Colonic mucosa (tissue), 4 donors: ENCODE measurements around the gene DAB1. TPM values are rescaled to one million over a fixed set of nuclear protein-coding genes. Genes with fewer than 3 reads are reported as not detected.

Experiments
- DNase-seq: peaks from one replicate; pipeline ENCODE4 v3.0.0-alpha.2; 2020
- H3K27ac ChIP-seq: fragments of 200-600 bp; one replicate; pipeline ENCODE4 v1.8.0; 2021
- H3K27me3 ChIP-seq: fragments of 200-600 bp; one replicate; pipeline ENCODE4 v1.8.0; 2021
- H3K36me3 ChIP-seq: fragments of 200-600 bp; one replicate; pipeline ENCODE4 v1.8.0; 2021
- H3K4me1 ChIP-seq: fragments of 200-600 bp; one replicate; pipeline ENCODE4 v1.8.0; 2021; ENCODE audit warnings: mild to moderate bottlenecking
- H3K4me3 ChIP-seq: fragments of 200-600 bp; one replicate; pipeline ENCODE4 v1.8.0; 2021
- H3K9ac ChIP-seq, 2 donors: one replicate each; pipeline ENCODE4 v1.7.0; 2013; ENCODE audit warnings: control low read depth in 2 of 2, low read depth in 2 of 2, low read length in 2 of 2
- H3K9me3 ChIP-seq: fragments of 200-600 bp; one replicate; pipeline ENCODE4 v1.8.0; 2021
- CTCF ChIP-seq: fragments of 200-600 bp; IDR thresholded peaks from one replicate; pipeline ENCODE4 v1.8.0; 2022; ENCODE audit warnings: antibody characterized with exemption, mild to moderate bottlenecking
- intact Hi-C: fragments of 100-400 bp; cut with DNase I; formaldehyde crosslinking; loops from one replicate; pipeline ENCODE4 v1.14.1; 2022
- total RNA-seq, 2 donors: library from RNA; stranded (reverse); fragmentation: NEBNext Ultra II Directional in 1 of 2; extraction: Animal tissue kit (Norgen Biotek cat#: 25700) in 1 of 2; gene quantifications; one replicate each; pipeline ENCODE4 v1.2.1, GENCODE V29; 2021
- donor health status: healthy.
- donor health status: DM: no; HTN: no; CAD: no.
- donor health status: DM: no; HTN: no; CAD: no.

Gene DAB1
- total RNA-seq, 2 donors from 2014 or later: 0.42 TPM; not detected in 1

- no peaks in the 10 kb centered on the region for H3K27me3 ChIP-seq
- intact Hi-C loops: no loop called here
- no peaks in the 10 kb centered on the region for H3K9me3 ChIP-seq
- H3K36me3 ChIP-seq: no peaks in the 10 kb centered on the region
- H3K4me3 ChIP-seq: no peak overlapping the region
- no peak for DNase-seq
- no peaks in the 10 kb centered on the region for H3K4me1 ChIP-seq
- H3K27ac ChIP-seq: no peak overlapping the region
- TF ChIP-seq CTCF: no peak
- H3K9ac ChIP-seq: no peak overlapping the region
Observed at GRCh38 chr1:57467830-57468229, 44.0 kb upstream of the DAB1 start.

GRCh38 chr1:57464756-57465155, 40.9 kb upstream of the DAB1 start:
- Histone ChIP-seq H3K9me3 (no peaks in the 10 kb centered on the region), H3K4me3 (no peak overlapping the region), H3K4me1 (no peaks in the 10 kb centered on the region), H3K9ac (no peak overlapping the region), H3K27ac (no peak overlapping the region), H3K27me3 (no peaks in the 10 kb centered on the region), H3K36me3 (no peaks in the 10 kb centered on the region)
- no peak for DNase-seq
- intact Hi-C loops: no loop called here
- no peak for TF ChIP-seq CTCF

- intact Hi-C loops: no loop called here
- H3K4me1 ChIP-seq: no peaks in the 10 kb centered on the region
- no peak for TF ChIP-seq CTCF
- H3K9ac ChIP-seq: no peak overlapping the region
- H3K4me3 ChIP-seq: no peak overlapping the region
- no peak overlapping the region for H3K27ac ChIP-seq
- no peaks in the 10 kb centered on the region for H3K36me3 ChIP-seq
- H3K27me3 ChIP-seq: no peaks in the 10 kb centered on the region
- no peak for DNase-seq
- no peaks in the 10 kb centered on the region for H3K9me3 ChIP-seq
Observed at GRCh38 chr1:57463343-57463742, 39.5 kb upstream of the DAB1 start.

GRCh38 chr1:57461405-57461804, 37.5 kb upstream of the DAB1 start:
- no peak for DNase-seq
- H3K27me3 ChIP-seq: no peaks in the 10 kb centered on the region
- H3K4me3 ChIP-seq: no peak overlapping the region
- intact Hi-C loops: no loop called here
- no peaks in the 10 kb centered on the region for H3K36me3 ChIP-seq
- H3K9me3 ChIP-seq: no peaks in the 10 kb centered on the region
- TF ChIP-seq CTCF: no peak
- H3K4me1 ChIP-seq: no peaks in the 10 kb centered on the region
- no peak overlapping the region for H3K9ac ChIP-seq
- H3K27ac ChIP-seq: no peak overlapping the region

- intact Hi-C loops: no loop called here
- Histone ChIP-seq H3K9ac (no peak overlapping the region), H3K27ac (no peak overlapping the region), H3K4me3 (no peak overlapping the region), H3K36me3 (no peaks in the 10 kb centered on the region), H3K4me1 (no peaks in the 10 kb centered on the region), H3K9me3 (no peaks in the 10 kb centered on the region), H3K27me3 (no peaks in the 10 kb centered on the region)
- no peak for TF ChIP-seq CTCF
- DNase-seq: no peak
Observed at GRCh38 chr1:57451516-57451915, 27.7 kb upstream of the DAB1 start.

DNA sequence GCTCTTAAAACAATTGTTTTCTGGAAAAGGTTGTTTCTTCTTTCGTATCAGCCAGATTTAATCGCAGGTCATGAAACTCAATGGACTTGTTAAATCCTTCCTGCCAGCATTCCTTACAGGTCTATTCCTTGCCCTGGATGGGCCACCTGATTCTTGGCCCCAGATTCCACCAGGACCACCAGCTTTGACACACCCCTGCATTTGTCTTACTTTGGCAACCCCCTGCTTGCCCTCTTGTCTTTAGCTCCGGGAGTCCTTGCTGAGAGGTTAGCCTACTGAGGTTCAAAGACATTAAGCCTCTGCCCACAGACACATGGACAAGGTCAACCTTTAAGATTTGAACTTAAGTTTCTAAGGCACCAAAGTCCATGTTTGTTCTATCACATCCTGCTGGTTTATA, 27.1 kb upstream of the DAB1 start:
- Histone ChIP-seq H3K9ac (no peak overlapping the region), H3K27ac (no peak overlapping the region), H3K27me3 (no peaks in the 10 kb centered on the region), H3K4me3 (no peak overlapping the region), H3K36me3 (no peaks in the 10 kb centered on the region), H3K9me3 (no peaks in the 10 kb centered on the region), H3K4me1 (no peaks in the 10 kb centered on the region)
- intact Hi-C loops: no loop called here
- no peak for DNase-seq
- no peak for TF ChIP-seq CTCF
